DOHH2 (cell line): ENCODE results near the gene TMEM52B.
"Not testable (repeated sequence)": the region's sequence is repeated elsewhere in the genome, so short reads cannot be mapped to it uniquely, and the experiment has no call there.

Experiments used
- EZH2phosphoT487 ChIP-seq: fragments of 200-600 bp; sonication (generic); IDR thresholded peaks from 2 replicates; pipeline ENCODE4 v1.6.1; 2017; ENCODE audit warnings: borderline replicate concordance, mild to moderate bottlenecking, antibody characterized with exemption, low read length, moderate library complexity, mixed read lengths
- TF ChIP-seq, protein P1 (sequence below): fragments of 200-600 bp; sonication (generic); IDR thresholded peaks from one replicate; pipeline ENCODE4 v1.5.1; 2014; ENCODE audit warnings: antibody characterized with exemption, mild to moderate bottlenecking, low read depth, low read length; ENCODE audit not compliant: poor library complexity, severe bottlenecking

DNA sequence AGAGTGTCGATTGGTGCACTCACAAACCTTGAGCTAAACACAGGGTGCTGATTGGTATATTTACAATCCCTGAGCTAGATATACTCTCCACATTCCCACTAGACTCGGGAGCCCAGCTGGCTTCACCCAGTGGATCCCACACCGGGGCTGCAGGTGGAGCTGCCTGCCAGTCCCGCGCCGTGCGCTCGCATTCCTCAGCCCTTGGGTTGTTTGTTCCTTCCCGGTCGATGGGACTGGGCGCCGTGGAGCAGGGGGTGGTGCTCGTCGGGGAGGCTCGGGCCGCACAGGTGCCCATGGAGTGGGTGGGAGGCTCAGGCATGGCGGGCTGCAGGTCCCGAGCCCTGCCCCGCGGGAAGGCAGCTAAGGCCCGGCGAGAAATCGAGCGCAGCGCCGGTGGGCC lies 46.6 kb downstream of the TMEM52B start:
- TF ChIP-seq, protein P1, sequence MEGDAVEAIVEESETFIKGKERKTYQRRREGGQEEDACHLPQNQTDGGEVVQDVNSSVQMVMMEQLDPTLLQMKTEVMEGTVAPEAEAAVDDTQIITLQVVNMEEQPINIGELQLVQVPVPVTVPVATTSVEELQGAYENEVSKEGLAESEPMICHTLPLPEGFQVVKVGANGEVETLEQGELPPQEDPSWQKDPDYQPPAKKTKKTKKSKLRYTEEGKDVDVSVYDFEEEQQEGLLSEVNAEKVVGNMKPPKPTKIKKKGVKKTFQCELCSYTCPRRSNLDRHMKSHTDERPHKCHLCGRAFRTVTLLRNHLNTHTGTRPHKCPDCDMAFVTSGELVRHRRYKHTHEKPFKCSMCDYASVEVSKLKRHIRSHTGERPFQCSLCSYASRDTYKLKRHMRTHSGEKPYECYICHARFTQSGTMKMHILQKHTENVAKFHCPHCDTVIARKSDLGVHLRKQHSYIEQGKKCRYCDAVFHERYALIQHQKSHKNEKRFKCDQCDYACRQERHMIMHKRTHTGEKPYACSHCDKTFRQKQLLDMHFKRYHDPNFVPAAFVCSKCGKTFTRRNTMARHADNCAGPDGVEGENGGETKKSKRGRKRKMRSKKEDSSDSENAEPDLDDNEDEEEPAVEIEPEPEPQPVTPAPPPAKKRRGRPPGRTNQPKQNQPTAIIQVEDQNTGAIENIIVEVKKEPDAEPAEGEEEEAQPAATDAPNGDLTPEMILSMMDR, result not testable (repeated sequence)
- not testable (repeated sequence) for TF ChIP-seq EZH2phosphoT487
